HG03432 (cell line): Measurements from ENCODE around the gene LCP2.
"Not testable (repeated sequence)": the region's sequence is repeated elsewhere in the genome, so short reads cannot be mapped to it uniquely, and the experiment has no call there.

ENCODE experiments used
- ATAC-seq: cut with Tn5 transposase; IDR thresholded peaks from one replicate; pipeline ENCODE4 v1.9.1; 2021; ENCODE audit warnings: mild to moderate bottlenecking, moderate library complexity; ENCODE audit not compliant: unreplicated experiment

Gene LCP2

GRCh38 chr5:170251462-170251861, 46.1 kb downstream of the LCP2 start:
- ATAC-seq: no peak

DNA sequence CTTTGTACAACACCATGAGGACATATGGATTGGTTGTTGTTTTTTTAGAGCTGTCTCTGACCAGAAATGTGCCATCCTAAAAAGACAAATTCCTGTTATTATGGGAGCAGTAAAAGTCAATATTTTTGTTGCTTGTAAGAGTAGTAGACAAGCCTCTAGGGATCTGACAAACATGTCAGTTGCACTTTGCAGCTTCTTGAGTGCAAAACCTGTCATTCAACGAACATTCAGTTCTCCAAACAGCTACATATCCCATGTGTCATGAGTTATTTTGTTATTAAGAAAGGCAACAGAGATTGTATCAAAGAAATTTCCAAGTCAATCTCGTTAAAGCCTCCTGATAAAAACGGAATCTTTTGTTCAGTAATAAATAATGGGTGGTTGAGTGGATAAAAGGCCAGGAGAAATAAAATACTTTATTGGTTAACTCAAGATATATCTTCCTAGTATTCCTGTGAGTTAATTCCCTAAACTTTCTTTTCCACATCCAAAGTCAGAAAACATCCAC, 46.7 kb downstream of the LCP2 start:
- ATAC-seq: no peak

DNA sequence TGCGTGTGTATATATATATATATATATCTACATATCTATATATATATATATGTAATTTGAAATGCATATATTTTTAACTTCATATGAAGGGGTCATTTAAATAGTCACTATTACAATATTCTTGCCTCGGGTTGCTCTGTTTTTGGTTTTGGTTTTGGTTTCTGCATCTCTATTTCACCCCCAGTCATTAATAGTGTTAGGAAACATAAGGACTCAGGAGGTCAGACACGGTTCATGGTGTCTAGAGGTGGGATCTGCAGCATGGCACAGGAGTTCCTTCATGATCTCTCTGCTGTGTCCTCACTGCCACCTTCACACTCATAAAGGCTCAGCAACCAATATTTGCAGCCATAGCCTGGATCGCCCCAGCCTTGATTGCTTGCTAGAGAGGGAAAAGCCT, 48.2 kb downstream of the LCP2 start:
- no peak for ATAC-seq

GRCh38 chr5:170248931-170249227, 48.7 kb downstream of the LCP2 start:
- not testable (repeated sequence) for ATAC-seq

- ATAC-seq: no peak
These were observed 49.2 kb downstream of the LCP2 start for GRCh38 chr5:170248172-170248930.

- no peak for ATAC-seq
These were observed 50.2 kb downstream of the LCP2 start for GRCh38 chr5:170247363-170247762.

DNA sequence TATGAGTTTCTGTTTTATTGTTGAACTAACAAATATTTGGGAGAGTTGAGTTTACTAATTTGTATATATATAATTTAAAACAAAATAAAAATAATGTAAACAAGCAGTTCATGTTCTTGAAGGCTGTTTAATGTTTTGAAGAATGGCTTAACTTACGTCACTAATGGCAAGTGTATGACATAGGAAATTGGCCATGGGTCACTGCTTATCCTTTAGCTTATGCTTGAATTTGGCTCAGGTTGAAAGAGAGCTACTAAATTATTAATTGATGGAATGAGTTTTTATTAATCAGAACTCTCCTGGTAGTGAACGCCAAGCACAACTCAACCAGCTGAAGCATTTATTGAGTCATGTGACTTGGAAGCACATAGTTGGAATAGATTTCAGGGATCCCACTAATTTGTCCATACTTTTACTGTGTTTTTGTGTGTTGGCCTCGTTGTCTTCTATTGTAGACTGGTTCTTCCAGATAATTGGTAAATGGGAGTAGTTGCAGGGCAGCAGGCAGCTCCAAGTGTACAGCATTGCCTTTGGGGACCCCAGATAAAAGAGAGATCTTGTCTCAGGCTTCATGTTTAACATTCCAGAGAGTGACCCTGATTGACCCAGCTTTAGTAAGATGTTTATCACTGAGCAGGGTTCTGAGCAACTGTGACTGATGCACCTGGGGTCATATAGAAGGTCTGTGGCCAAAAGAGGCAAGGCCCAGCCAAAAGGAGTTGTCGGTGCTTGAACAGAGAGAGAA, 51.3 kb downstream of the LCP2 start:
- no peak for ATAC-seq

DNA sequence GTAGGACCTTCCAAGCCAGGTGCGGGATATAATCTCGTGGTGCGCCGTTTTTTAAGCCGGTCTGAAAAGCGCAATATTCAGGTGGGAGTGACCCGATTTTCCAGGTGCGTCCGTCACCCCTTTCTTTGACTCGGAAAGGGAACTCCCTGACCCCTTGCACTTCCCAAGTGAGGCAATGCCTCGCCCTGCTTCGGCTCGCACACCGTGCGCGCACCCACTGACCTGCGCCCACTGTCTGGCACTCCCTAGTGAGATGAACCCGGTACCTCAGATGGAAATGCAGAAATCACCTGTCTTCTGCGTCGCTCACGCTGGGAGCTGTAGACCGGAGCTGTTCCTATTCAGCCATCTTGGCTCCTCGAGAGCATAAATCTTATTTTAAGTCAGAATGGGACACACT, 52.1 kb downstream of the LCP2 start:
- not testable (repeated sequence) for ATAC-seq

- no peak for ATAC-seq
These were observed 59.0 kb downstream of the LCP2 start for GRCh38 chr5:170238456-170239196.

DNA sequence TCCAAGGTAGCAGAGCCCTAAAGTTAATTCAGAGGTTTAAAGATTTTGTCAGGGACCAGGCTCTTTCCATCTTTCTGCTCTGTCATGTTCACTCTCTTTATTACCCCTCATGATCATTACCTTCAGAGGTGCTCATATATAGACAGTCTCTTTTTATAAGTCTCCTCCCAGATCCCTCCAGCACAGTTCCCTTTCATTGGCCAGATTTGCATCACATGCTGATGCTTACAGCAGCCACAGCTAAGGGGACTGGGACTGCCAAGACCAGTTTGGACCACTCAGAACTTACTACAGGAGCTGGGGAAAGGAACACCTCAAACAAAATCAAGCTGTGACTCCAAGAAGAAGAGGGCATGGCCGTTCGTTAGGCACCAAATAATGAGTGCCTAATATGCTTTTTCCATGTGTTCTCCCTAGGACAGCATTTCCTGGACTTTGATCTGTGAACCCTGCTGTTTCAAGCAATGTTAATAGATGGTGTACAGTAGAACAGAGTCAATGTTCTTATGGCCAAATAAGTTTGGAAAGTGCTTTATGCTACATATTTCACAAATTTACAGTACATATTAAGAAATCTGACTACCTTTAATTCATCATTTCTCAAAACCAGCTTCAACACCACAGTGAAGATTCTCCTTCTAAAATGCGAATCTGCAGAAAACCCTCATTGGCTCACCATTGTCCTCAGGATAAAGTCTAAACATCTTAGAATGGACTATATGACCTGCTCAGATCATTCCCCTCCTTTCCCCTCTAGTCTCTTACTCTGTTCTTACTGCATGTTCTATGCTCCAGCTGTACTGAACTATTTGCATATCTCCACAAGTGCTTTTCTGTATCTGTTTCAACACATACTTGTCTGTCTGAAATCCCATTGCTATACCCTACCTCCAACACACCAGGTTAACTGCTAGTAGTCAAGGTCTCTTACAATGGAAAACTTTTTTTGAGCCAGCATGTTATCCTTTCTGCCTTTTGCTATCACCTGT, 61.4 kb downstream of the LCP2 start:
- peak; percentile 57 for ATAC-seq

DNA sequence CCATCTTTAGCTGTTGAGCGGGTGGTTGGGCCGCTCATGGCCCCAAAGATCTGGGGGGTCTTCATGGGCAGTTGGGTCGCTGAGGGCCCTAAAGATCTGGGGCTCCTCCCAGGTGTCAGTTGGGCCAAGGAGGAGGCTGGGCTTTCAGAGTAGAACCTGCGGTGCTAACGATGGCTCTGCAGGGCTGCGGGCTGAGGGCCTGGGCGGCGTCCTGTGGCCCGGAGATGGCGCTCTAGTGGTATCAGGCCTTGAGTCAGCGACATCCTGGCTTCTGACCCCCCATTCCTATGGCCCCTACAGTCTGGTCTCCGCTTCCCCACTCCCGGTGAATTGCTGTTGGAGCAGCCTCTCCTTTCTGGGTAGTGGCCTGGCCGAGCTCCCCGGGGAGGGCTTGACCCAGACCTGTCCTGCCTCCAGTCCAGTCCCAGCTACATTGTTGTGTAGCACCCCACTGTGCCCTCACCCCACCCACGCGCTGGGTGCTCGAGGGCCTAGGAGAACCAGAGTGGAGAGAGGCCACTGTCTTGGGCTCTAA, 64.2 kb downstream of the LCP2 start:
- ATAC-seq: no peak

- ATAC-seq: no peak
These were observed 64.8 kb downstream of the LCP2 start, which contains the start of gene C5orf58 for GRCh38 chr5:170232786-170233185. C5orf58 (plus strand) TSS chr5:170232985; CDS start chr5:170234977, 1,992 bp downstream.

GRCh38 chr5:170228762-170229435, 68.7 kb downstream of the LCP2 start:
- no peak for ATAC-seq

GRCh38 chr5:170226661-170227060, 70.9 kb downstream of the LCP2 start:
- ATAC-seq: no peak

DNA sequence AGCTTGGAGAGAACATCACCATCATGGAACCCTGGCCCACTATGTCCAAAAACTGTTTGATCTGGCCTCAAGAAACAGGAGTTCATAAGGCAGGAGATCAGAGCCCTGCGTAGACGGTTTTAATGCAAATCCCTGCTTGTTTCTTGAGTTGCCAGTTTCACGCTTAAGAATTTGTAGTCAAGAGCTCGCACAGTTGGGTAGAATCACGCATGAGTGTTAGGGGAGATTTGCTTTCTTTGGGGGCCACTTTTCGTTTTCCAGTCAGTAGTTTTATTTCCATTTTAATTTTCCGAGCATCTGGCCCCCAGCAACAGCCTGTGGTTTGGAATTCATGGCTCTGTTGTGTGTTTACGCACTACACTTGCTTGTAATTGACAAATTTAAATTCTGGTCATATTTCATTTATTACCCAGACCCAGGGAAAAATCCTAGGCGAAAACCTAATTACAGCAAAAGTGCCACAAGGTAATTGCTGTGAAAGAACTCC, 71.4 kb downstream of the LCP2 start:
- ATAC-seq: no peak

- peak; percentile 74 for ATAC-seq
These were observed 72.0 kb downstream of the LCP2 start for GRCh38 chr5:170225326-170226128.

GRCh38 chr5:170223906-170224305, 73.7 kb downstream of the LCP2 start:
- ATAC-seq: no peak

GRCh38 chr5:170223360-170223759, 74.2 kb downstream of the LCP2 start:
- no peak for ATAC-seq
